Measurements from ENCODE around the gene EARS2. TPM values are rescaled to one million over a fixed set of nuclear protein-coding genes. Genes with fewer than 3 reads are reported as not detected.

Gene EARS2
- total and polyA plus RNA-seq, 9 donors: 9.5 to 29.0 (median 18.5) TPM

DNA sequence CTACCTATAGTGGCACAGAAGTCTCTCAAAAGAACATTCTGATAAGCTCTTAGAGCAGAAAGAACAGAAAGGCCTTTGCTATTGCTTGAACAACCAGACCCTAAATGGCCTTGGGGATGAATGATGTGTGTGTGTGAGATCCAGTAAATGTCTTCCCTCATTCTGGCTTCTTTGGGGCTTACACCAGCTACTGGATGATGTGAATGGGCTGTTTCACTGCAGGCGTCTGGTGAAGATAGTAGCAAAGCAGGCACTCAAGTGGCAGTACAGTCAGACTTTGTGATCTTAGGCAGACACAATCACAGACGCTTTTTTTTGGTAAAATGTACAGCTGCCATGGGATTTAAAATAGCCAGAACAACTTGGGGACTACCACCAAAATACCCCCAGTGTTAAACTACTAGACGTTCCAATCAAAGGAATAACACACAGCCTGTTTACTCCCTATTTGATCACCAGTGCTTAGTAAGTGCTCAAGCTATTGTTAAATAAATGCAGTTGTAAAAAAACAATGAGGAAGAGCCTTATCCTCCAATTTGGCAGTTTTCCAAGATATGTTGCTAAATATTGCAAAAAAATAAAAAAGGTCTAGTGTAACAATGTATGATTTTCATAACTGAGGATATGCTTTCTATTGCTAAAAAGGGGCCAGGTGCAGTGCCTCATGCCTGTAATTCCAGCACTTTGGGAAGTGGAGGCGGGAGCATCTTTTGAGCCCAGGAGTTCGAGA lies 21.1 kb upstream of the EARS2 start:
- DNase-seq: no peak
- no peak for TF ChIP-seq POLR2A (IDR thresholded peaks at IDR 0.05)
- no peak for TF ChIP-seq CTCF (IDR thresholded peaks at IDR 0.05)
- TF ChIP-seq EP300 (IDR thresholded peaks at IDR 0.05): no peak
- intact Hi-C loops (cut with DNase I): no loop called here
- Histone ChIP-seq H3K9me3 (no peaks in the 10 kb centered on the region), H3K27me3 (no peaks in the 10 kb centered on the region), H3K36me3 (no peaks in the 10 kb centered on the region), H3K4me1 (ENCODE audit: insufficient read depth) (no peaks in the 10 kb centered on the region), H3K4me3 (no peak overlapping the region), H3K27ac (no peak overlapping the region)
- WGBS, 3 donors: 34 to 46% (median 35%) methylated on average over 5 of the region's 5 CpGs

- H3K36me3 ChIP-seq: no peaks in the 10 kb centered on the region
- H3K27ac ChIP-seq: no peak overlapping the region
- H3K27me3 ChIP-seq: no peaks in the 10 kb centered on the region
- no peak overlapping the region for H3K4me3 ChIP-seq
- TF ChIP-seq EP300 (IDR thresholded peaks at IDR 0.05) (no peak), CTCF (IDR thresholded peaks at IDR 0.05) (no peak), POLR2A (IDR thresholded peaks at IDR 0.05) (no peak)
- H3K9me3 ChIP-seq: no peaks in the 10 kb centered on the region
- no peak for DNase-seq
- no peaks in the 10 kb centered on the region for H3K4me1 ChIP-seq (ENCODE audit: insufficient read depth)
- intact Hi-C loops (cut with DNase I): no loop called here
- WGBS, 3 donors: 80 to 87% (median 84%) methylated on average over 2 of the region's 2 CpGs
Observed at GRCh38 chr16:23577493-23577892, 20.3 kb upstream of the EARS2 start.

- TF ChIP-seq POLR2A (IDR thresholded peaks at IDR 0.05) (no peak), CTCF (IDR thresholded peaks at IDR 0.05) (no peak), EP300 (IDR thresholded peaks at IDR 0.05) (no peak)
- DNase-seq: no peak
- Histone ChIP-seq H3K9me3 (no peaks in the 10 kb centered on the region), H3K4me1 (ENCODE audit: insufficient read depth) (no peaks in the 10 kb centered on the region), H3K36me3 (no peaks in the 10 kb centered on the region), H3K27me3 (no peaks in the 10 kb centered on the region), H3K4me3 (no peak overlapping the region), H3K27ac (no peak overlapping the region)
- intact Hi-C loops (cut with DNase I): no loop called here
- WGBS, 3 donors: 78 to 83% (median 79%) methylated on average over 3 of the region's 3 CpGs
Observed at GRCh38 chr16:23575834-23576233, 18.7 kb upstream of the EARS2 start.

GRCh38 chr16:23573817-23574216 lies 16.7 kb upstream of the EARS2 start:
- no peaks in the 10 kb centered on the region for H3K36me3 ChIP-seq
- intact Hi-C loops (cut with DNase I): no loop called here
- no peaks in the 10 kb centered on the region for H3K27me3 ChIP-seq
- 82 to 88% (median 83%) methylated on average over 5 of the region's 5 CpGs for WGBS, 3 donors
- no peak for DNase-seq
- no peak overlapping the region for H3K4me3 ChIP-seq
- no peaks in the 10 kb centered on the region for H3K9me3 ChIP-seq
- TF ChIP-seq CTCF (IDR thresholded peaks at IDR 0.05) (no peak), EP300 (IDR thresholded peaks at IDR 0.05) (no peak), POLR2A (IDR thresholded peaks at IDR 0.05) (no peak)
- H3K4me1 ChIP-seq (ENCODE audit: insufficient read depth): no peaks in the 10 kb centered on the region
- H3K27ac ChIP-seq: no peak overlapping the region

All from ovary (tissue), 9 donors.